Osteoblast (primary cell): ENCODE data around the gene ATF3. TPM values are rescaled to one million over a fixed set of nuclear protein-coding genes. Genes with fewer than 3 reads are reported as not detected.
A peak's percentile ranks its signal among the peaks of the same experiment; 100 is the strongest.

Source experiments
- DNase-seq: peaks from one replicate; pipeline ENCODE4 v3.0.0; 2011; ENCODE audit warnings: low spot score, mixed read lengths; ENCODE audit not compliant: insufficient read length; ENCODE audit errors: missing footprints
- H2AFZ ChIP-seq: 2 replicates; pipeline ENCODE4 v1.6.0; 2011; ENCODE audit warnings: mild to moderate bottlenecking, low read length
- H3K27ac ChIP-seq: 2 replicates; pipeline ENCODE4 v1.5.1; 2011; ENCODE audit warnings: mild to moderate bottlenecking, low read depth, low read length, moderate library complexity
- H3K27me3 ChIP-seq: 2 replicates; pipeline ENCODE4 v1.6.0; 2012; ENCODE audit warnings: mild to moderate bottlenecking, control low read depth, inconsistent platforms, low read length, moderate library complexity; ENCODE audit not compliant: insufficient read depth
- H3K36me3 ChIP-seq: 2 replicates; pipeline ENCODE4 v1.5.1; 2011; ENCODE audit warnings: mild to moderate bottlenecking, low read length, control low read depth, moderate library complexity; ENCODE audit not compliant: insufficient read depth
- H3K4me1 ChIP-seq: 2 replicates; pipeline ENCODE4 v1.5.1; 2011; ENCODE audit warnings: mild to moderate bottlenecking, low read length, control low read depth, moderate library complexity; ENCODE audit not compliant: insufficient read depth
- H3K4me2 ChIP-seq: 2 replicates; pipeline ENCODE4 v1.6.0; 2011; ENCODE audit warnings: mild to moderate bottlenecking, low read length; ENCODE audit not compliant: insufficient read depth
- H3K4me3 ChIP-seq: fragments of 200-600 bp; sonication (generic); 3 replicates; pipeline ENCODE4 v1.5.1; 2012; ENCODE audit warnings: mild to moderate bottlenecking, low read length, inconsistent platforms; ENCODE audit not compliant: insufficient read depth
- H3K79me2 ChIP-seq: 2 replicates; pipeline ENCODE4 v1.6.0; 2012; ENCODE audit warnings: mild to moderate bottlenecking, low read length, control low read depth, inconsistent platforms; ENCODE audit not compliant: insufficient read depth
- H3K9me3 ChIP-seq: 2 replicates; pipeline ENCODE4 v1.5.1; 2011; ENCODE audit warnings: low read depth, low read length, control low read depth
- H4K20me1 ChIP-seq: 2 replicates; pipeline ENCODE4 v1.6.0; 2012; ENCODE audit warnings: mild to moderate bottlenecking, low read length, control low read depth; ENCODE audit not compliant: insufficient read depth
- total RNA-seq: library from RNA; depleted of rRNA; stranded (reverse); fragments of >200 nt; gene quantifications from 2 replicates; pipeline ENCODE4 v1.2.3, GENCODE V29; 2012
- TF ChIP-seq, protein P1 (sequence below): IDR thresholded peaks from 2 replicates; pipeline ENCODE4 v1.5.1; 2011; ENCODE audit warnings: mild to moderate bottlenecking, low read depth, low read length, moderate library complexity; ENCODE audit errors: extremely low read depth

The ATF3 gene
- total RNA-seq, 1 donor = 3.6 TPM

- peaks cover 74% of the 10 kb centered on the region for H3K27me3 ChIP-seq
- no peak for DNase-seq
- TF ChIP-seq, protein P1, sequence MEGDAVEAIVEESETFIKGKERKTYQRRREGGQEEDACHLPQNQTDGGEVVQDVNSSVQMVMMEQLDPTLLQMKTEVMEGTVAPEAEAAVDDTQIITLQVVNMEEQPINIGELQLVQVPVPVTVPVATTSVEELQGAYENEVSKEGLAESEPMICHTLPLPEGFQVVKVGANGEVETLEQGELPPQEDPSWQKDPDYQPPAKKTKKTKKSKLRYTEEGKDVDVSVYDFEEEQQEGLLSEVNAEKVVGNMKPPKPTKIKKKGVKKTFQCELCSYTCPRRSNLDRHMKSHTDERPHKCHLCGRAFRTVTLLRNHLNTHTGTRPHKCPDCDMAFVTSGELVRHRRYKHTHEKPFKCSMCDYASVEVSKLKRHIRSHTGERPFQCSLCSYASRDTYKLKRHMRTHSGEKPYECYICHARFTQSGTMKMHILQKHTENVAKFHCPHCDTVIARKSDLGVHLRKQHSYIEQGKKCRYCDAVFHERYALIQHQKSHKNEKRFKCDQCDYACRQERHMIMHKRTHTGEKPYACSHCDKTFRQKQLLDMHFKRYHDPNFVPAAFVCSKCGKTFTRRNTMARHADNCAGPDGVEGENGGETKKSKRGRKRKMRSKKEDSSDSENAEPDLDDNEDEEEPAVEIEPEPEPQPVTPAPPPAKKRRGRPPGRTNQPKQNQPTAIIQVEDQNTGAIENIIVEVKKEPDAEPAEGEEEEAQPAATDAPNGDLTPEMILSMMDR = no peak
Observed at GRCh38 chr1:212605441-212606394, 2.8 kb upstream of the ATF3 start.

DNA sequence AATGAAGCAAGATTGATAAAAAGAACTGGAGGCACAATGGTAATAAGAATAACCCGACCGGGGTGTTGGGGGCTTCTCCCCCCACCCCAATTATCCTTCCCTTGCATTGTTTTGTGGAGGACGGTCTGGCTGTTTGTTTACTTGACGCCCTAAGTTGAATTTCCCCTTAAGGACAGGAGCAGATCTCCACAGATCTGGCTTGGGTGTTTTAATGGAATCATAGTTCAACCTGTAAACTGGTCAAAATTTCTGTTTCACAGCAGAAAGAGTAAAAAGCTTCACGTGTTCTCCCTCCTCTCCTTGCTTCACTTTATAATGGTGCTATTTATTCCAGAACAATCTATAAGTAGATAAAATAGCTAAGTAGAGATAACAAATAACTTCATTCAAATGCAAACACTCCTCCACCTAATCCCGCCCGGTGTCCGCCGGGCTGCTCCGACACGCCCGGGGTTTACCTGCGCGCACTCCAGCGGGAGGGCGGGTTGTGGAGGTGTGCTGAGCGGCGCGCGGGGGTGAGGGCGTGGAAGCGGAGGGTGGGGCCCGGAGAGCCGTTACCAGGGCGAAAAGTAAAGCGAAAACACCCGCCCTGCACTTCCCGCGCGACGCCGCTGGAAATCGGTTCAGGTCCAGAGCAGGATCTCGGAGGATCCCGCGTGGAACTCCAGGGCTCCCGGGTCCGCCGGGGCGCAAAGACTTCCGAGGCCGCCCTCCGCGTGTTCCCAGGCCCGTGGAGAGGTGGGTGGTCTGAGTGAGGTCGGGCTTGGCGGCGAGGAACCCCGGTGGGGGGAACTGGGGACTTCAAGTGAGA lies 2.0 kb upstream of the ATF3 start:
- H3K27me3 ChIP-seq = peaks cover 65% of the 10 kb centered on the region
- peak overlapping the region; percentile 26 for H3K4me3 ChIP-seq
- no peak overlapping the region for H2AFZ ChIP-seq
- no peak overlapping the region for H3K27ac ChIP-seq
- H3K4me2 ChIP-seq = peak overlapping the region; percentile 79
- H3K79me2 ChIP-seq = peaks cover 18% of the 10 kb centered on the region
- TF ChIP-seq, protein P1 = no peak
- H3K9me3 ChIP-seq = no peaks in the 10 kb centered on the region
- no peaks in the 10 kb centered on the region for H3K36me3 ChIP-seq
- no peak for DNase-seq
- H3K4me1 ChIP-seq = peaks cover 27% of the 10 kb centered on the region
- H4K20me1 ChIP-seq = peaks cover 4% of the 10 kb centered on the region

More at GRCh38 chr1:212605441-212606394, 2.8 kb upstream of the ATF3 start:
- peaks cover 13% of the 10 kb centered on the region for H3K79me2 ChIP-seq
- H4K20me1 ChIP-seq = no peaks in the 10 kb centered on the region
- no peak overlapping the region for H3K27ac ChIP-seq
- H2AFZ ChIP-seq = no peak overlapping the region
- no peaks in the 10 kb centered on the region for H3K36me3 ChIP-seq
- H3K4me3 ChIP-seq = no peak overlapping the region
- no peaks in the 10 kb centered on the region for H3K9me3 ChIP-seq
- H3K4me2 ChIP-seq = no peak overlapping the region
- H3K4me1 ChIP-seq = peaks cover 25% of the 10 kb centered on the region

- peaks cover 4% of the 10 kb centered on the region for H4K20me1 ChIP-seq
- peak overlapping the region; percentile 69 for H3K4me3 ChIP-seq
- peaks cover 18% of the 10 kb centered on the region for H3K79me2 ChIP-seq
- H3K9me3 ChIP-seq = no peaks in the 10 kb centered on the region
- H3K27ac ChIP-seq = peak overlapping the region; percentile 57
- H3K4me1 ChIP-seq = peaks cover 31% of the 10 kb centered on the region
- TF ChIP-seq, protein P1 = no peak
- no peak overlapping the region for H2AFZ ChIP-seq
- no peaks in the 10 kb centered on the region for H3K36me3 ChIP-seq
- H3K4me2 ChIP-seq = peak overlapping the region; percentile 79
- DNase-seq = no peak
- peaks cover 58% of the 10 kb centered on the region for H3K27me3 ChIP-seq
Observed at GRCh38 chr1:212607206-212607912, 1.2 kb upstream of the ATF3 start.
